ENCODE results near the gene MACROD2. TPM values are rescaled to one million over a fixed set of nuclear protein-coding genes. Genes with fewer than 3 reads are reported as not detected.

The MACROD2 gene
- total RNA-seq, 3 donors from 2014 or later = 3.2 to 7.6 (median 6.4) TPM

DNA sequence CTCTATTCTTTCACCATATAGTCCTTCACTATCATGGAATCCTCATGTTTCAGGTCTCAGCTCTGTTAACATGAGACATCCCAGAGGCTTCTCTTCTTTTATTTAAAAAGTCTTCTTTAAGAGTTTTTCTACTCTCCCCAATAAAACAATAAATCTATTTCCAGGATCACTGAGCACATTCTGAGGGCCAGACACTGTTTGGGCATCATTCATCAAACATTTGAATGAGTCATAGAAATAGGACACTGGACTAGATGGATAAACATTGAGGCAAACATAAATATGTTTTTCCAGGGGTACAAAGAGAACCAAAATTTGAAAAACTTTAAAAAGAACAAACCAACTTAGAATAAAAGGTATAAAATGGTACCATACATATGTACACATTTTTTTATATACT lies 2023.6 kb downstream of the MACROD2 start:
- intact Hi-C loops (cut with DNase I, micrococcal nuclease) = no loop called here
- DNase-seq (no peak), ATAC-seq (no peak)
- no peak for TF ChIP-seq CTCF (IDR thresholded peaks at IDR 0.05)
- no peaks in the 10 kb centered on the region for H3K9me3 ChIP-seq
- H3K4me3 ChIP-seq = no peak overlapping the region
- no peaks in the 10 kb centered on the region for H3K36me3 ChIP-seq (ENCODE audit: low read depth)
- no peaks in the 10 kb centered on the region for H3K4me1 ChIP-seq (ENCODE audit: low read depth)

- intact Hi-C loops (cut with DNase I, micrococcal nuclease) = no loop called here
- Histone ChIP-seq H3K9me3 (no peaks in the 10 kb centered on the region), H3K4me1 (ENCODE audit: low read depth) (no peaks in the 10 kb centered on the region), H3K36me3 (ENCODE audit: low read depth) (no peaks in the 10 kb centered on the region), H3K4me3 (no peak overlapping the region)
- DNase-seq = no peak
- no peak for ATAC-seq
- TF ChIP-seq CTCF (IDR thresholded peaks at IDR 0.05) = no peak
These were observed 2025.7 kb downstream of the MACROD2 start for GRCh38 chr20:16020971-16021370.

- Histone ChIP-seq H3K36me3 (ENCODE audit: low read depth) (no peaks in the 10 kb centered on the region), H3K4me1 (ENCODE audit: low read depth) (no peaks in the 10 kb centered on the region), H3K9me3 (no peaks in the 10 kb centered on the region), H3K4me3 (no peak overlapping the region)
- ATAC-seq (no peak), DNase-seq (no peak)
- intact Hi-C loops (cut with DNase I, micrococcal nuclease) = no loop called here
- TF ChIP-seq CTCF (IDR thresholded peaks at IDR 0.05) = no peak
These were observed 2029.8 kb downstream of the MACROD2 start for GRCh38 chr20:16025084-16025483.

GRCh38 chr20:16027686-16028085 lies 2032.4 kb downstream of the MACROD2 start:
- H3K9me3 ChIP-seq = no peaks in the 10 kb centered on the region
- ATAC-seq (no peak), DNase-seq (no peak)
- intact Hi-C loops (cut with DNase I, micrococcal nuclease) = no loop called here
- no peaks in the 10 kb centered on the region for H3K36me3 ChIP-seq (ENCODE audit: low read depth)
- H3K4me3 ChIP-seq = no peak overlapping the region
- no peak for TF ChIP-seq CTCF (IDR thresholded peaks at IDR 0.05)
- no peaks in the 10 kb centered on the region for H3K4me1 ChIP-seq (ENCODE audit: low read depth)

GRCh38 chr20:16028923-16029322 lies 2033.6 kb downstream of the MACROD2 start:
- ATAC-seq (no peak), DNase-seq (no peak)
- intact Hi-C loops (cut with DNase I, micrococcal nuclease) = no loop called here

More at GRCh38 chr20:16028923-16029322, 2033.6 kb downstream of the MACROD2 start:
- H3K9me3 ChIP-seq = no peaks in the 10 kb centered on the region
- no peaks in the 10 kb centered on the region for H3K4me1 ChIP-seq (ENCODE audit: low read depth)
- no peak for TF ChIP-seq CTCF (IDR thresholded peaks at IDR 0.05)
- H3K4me3 ChIP-seq = no peak overlapping the region
- H3K36me3 ChIP-seq (ENCODE audit: low read depth) = no peaks in the 10 kb centered on the region
